ENCODE results near the gene SLC2A13.
A peak's percentile ranks its signal among the peaks of the same experiment; 100 is the strongest.
"Not testable (repeated sequence)": the region's sequence is repeated elsewhere in the genome, so short reads cannot be mapped to it uniquely, and the experiment has no call there.

The SLC2A13 gene

GRCh38 chr12:40038619-40039018 is 67.3 kb downstream of the SLC2A13 start:
- no peak for FAIRE-seq
- DNase-seq (ENCODE audit: low spot score), result no peak

DNA sequence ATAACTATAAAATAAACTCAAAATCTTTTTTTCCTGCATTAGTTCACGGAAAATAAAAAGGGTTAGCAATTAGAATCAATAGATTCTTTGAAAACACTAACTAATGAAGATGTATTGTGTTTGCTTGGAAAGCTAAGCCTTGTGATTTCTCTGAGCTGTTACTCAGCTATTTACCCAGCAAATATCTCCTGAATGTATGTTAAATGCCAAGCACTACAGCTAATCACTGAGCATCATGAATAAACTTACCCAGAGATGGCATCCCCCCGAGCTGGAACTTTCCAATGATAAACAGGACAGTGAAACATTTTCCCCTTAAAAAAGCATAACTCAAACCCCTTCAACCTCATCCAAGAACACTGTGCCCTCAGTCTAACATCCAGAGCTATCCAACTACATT is 71.2 kb downstream of the SLC2A13 start:
- no peak for FAIRE-seq
- no peak for DNase-seq (ENCODE audit: low spot score)

DNA sequence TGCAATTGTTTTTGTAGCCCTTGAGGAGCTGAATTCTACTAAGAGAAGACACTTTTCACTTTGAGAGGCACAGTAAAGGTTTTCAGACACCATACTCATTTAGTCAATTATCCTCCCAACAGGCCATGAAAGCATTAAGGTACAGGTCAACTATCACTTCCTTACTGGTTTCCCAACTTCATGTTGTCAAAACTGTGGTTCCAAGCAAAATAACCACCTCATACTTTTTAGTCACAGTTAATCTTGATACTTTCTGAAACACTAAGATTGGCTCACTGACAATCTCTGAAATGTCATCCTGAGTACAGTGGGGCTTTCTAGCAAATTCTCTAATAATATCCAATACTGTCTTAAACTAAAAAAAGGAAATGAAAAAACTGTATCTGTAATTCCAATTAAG is 71.7 kb downstream of the SLC2A13 start:
- no peak for FAIRE-seq

GRCh38 chr12:40033242-40033630 is 72.6 kb downstream of the SLC2A13 start:
- FAIRE-seq, result no peak
- DNase-seq (ENCODE audit: low spot score), result no peak

More for the DNA sequence above, 71.7 kb downstream of the SLC2A13 start:
- DNase-seq (ENCODE audit: low spot score), result no peak

DNA sequence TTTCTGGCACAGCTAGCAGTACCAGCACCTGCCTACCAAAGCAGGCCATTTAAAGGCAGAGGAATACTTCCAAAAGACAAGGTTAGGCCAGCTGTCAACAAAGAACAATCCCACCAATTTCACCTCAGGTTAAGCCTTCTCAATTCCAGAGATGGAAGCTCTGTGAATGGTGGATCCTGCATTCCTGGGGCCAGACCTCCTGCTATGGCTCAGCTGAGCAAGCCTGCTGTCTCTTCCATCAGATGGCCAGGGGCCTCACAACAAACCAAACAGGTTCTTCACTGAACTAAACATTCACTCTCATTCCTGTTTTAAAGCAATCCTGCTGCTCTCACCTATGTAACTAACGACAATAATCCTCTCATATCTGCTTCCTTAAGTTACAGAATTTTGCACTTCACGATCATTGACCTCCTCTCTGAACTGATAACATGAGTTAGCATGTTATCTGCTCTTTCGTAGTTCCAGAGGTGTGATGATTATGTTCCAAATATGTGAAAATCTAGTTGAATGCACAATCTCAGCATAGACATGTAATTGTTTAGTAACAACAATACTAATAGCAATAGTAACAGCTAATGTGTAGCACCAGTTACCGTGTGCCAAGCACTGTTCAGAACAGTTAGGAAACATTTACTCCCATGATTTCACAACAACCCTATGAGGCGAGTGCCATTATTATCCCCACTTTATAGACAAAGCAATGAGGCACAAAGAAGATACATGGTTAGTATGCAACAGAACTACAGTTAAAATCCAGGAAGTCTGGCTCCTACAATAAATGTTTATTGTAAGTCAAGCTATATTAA is 73.2 kb downstream of the SLC2A13 start:
- no peak for FAIRE-seq
- no peak for DNase-seq (ENCODE audit: low spot score)

DNA sequence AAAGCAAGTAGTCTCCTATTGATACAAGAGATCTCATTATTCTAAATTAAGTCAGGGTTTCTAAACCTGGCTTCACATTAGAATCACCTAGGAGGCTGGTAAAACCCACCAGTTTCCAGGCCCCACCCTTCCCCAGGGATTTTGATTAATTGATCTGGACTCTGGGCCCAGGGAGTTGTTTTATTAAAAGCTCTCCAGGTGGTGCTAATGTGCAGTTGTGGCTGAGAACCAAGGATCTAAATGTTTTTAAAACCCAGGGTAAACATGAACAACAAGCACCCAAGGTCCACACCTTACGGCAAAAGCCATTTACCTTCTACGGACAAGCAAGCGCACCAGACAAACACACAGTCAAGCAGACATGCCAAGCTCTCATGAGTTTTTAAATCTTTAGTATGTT is 73.9 kb downstream of the SLC2A13 start:
- DNase-seq (ENCODE audit: low spot score) (no peak), FAIRE-seq (no peak)

GRCh38 chr12:40030970-40031369 is 74.9 kb downstream of the SLC2A13 start:
- FAIRE-seq; DNase-seq (ENCODE audit: low spot score): not testable (repeated sequence)

DNA sequence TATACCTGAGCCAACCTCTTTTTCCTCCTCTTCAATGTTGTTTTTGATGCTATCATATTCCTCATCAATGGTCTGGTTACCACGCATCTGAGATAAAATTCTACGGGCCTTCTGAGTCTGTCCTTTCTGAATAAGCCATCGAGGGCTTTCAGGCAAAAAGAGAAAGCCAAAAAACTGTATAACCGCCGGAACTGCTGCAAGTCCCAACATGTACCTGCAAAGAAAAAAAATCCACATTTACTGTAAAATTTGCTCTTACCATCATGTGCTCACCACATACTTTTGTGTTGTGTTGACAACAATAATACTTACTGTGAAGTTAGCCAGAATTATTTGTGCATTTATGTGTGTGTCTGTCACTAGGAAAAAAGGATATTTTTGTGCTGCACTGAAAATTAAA is 77.6 kb downstream of the SLC2A13 start:
- no peak for FAIRE-seq
- DNase-seq (ENCODE audit: low spot score), result no peak

GRCh38 chr12:40022850-40023249 is 83.0 kb downstream of the SLC2A13 start:
- FAIRE-seq (no peak), DNase-seq (ENCODE audit: low spot score) (no peak)

GRCh38 chr12:40020261-40020691 is 85.6 kb downstream of the SLC2A13 start:
- DNase-seq (ENCODE audit: low spot score) (no peak), FAIRE-seq (no peak)

GRCh38 chr12:40017488-40017887 is 88.4 kb downstream of the SLC2A13 start:
- no peak for DNase-seq (ENCODE audit: low spot score)
- FAIRE-seq, result no peak

GRCh38 chr12:40016980-40017379 is 88.9 kb downstream of the SLC2A13 start:
- DNase-seq (ENCODE audit: low spot score) (no peak), FAIRE-seq (no peak)

DNA sequence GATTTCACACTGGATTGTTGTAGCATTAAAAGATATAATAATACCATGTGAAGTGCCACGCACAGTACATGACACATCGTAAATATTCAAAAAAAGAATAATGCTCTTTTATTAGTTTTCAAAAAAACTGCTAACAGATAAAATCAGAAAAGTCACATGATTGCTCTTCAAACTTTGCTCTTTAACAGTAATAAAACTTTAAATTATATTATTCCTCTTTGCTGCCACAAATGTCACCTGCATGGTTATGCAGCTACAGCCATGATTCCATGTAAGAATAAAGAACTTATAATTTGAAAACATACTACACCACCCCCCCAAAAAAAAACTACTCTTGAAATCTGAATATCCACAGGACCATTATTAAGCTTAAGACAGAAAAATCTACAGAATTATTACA is 90.0 kb downstream of the SLC2A13 start:
- no peak for FAIRE-seq

GRCh38 chr12:40015345-40015744 is 90.5 kb downstream of the SLC2A13 start:
- DNase-seq (ENCODE audit: low spot score), result peak; percentile 33
- FAIRE-seq, result peak; percentile 69

More for the DNA sequence above, 90.0 kb downstream of the SLC2A13 start:
- DNase-seq (ENCODE audit: low spot score), result no peak

GRCh38 chr12:40013847-40014246 is 92.0 kb downstream of the SLC2A13 start:
- FAIRE-seq (no peak), DNase-seq (ENCODE audit: low spot score) (no peak)

DNA sequence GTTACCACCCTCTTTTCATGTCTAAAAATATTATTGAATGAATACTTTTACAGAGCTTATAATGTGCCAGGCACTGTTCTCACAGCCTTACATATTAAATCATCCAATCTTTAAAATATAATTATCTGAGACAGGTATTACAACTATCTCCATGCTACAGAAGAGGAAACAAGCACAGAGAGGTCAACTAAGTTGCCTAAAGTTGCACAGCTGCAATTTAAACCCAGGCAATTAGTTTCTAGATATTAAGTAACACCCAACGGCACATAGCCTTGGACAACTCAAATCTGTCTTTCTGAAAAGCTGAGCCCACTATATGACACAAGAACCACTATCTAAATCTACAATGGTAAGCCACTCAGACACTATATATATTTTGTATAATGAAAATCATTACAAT is 92.6 kb downstream of the SLC2A13 start:
- FAIRE-seq (no peak), DNase-seq (ENCODE audit: low spot score) (no peak)

- no peak for FAIRE-seq
These were observed 93.2 kb downstream of the SLC2A13 start for GRCh38 chr12:40012711-40013110.

GRCh38 chr12:40011775-40012129 is 94.1 kb downstream of the SLC2A13 start:
- no peak for DNase-seq (ENCODE audit: low spot score)
- no peak for FAIRE-seq

More at GRCh38 chr12:40012711-40013110, 93.2 kb downstream of the SLC2A13 start:
- no peak for DNase-seq (ENCODE audit: low spot score)

DNA sequence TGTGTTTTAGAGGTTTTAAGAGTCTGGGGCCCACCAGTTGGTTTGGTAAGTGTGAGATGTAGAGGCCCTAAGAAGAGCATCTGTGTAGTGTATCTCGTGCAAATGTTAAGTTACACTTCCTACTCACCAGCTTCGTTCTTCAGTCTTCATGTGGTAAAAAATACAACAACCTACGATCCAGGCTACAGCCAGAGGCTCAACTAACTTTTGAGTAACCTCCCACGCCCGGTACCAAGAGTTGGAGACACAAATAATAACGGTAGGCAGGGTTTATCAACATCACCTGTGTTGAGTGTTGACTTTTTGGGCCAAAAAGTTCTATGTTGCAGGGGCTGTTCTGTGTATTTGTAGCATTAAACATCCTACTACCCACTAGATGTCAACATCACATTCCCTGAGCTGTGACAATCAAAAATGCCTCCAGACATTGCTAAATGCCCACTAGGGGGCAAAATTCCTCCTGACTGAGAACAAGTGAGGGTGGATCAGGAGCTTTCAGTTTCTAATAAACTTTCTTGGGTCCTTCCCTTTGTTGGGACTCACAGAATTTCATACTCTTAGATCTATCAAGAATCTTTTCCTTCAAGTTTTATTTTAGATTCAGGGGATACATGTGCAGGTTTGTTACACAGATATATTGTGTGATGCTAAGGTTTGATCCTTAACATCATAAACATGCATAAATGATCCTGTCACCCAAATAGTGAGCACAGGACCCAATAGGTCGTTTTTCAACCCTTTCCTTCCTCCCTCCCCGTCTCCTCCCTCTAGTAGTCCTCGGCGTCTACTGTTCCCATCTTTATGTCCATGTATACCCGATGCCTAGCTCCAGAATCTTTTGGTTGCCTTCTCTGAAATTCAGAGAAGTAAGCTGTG is 94.7 kb downstream of the SLC2A13 start:
- FAIRE-seq (peak; percentile 56), DNase-seq (ENCODE audit: low spot score) (peak; percentile 30)

GRCh38 chr12:40002178-40003169 is 103.4 kb downstream of the SLC2A13 start:
- FAIRE-seq (peak; percentile 95), DNase-seq (ENCODE audit: low spot score) (peak; percentile 86)

- DNase-seq (ENCODE audit: low spot score) (no peak), FAIRE-seq (no peak)
These were observed 104.5 kb downstream of the SLC2A13 start for GRCh38 chr12:40001406-40001805.

Measured in RCC 7860 (cell line).